ENCODE results near the gene ADGRL2.

The ADGRL2 gene

GRCh38 chr1:81899214-81899821 is 98.6 kb downstream of the ADGRL2 start:
- no peak for FAIRE-seq
- no peak for DNase-seq (ENCODE audit: low spot score)

DNA sequence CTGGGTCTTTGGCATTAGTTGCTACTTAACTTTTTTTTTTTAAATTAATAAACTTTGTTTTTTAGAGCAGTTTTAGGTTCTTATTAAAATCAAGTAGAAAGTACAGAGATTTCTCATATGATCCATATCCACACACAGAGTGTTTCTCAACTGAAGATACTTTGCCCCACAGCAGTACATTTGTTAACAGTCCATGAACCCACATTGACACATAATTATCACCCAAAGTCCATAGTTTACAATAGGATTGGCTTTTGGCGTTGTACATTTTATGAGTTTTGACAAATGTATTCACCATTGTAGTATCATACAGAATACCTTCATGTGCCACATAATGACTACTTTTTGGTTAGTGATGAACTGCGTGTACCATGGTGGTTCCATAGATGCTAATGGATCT is 106.8 kb downstream of the ADGRL2 start:
- DNase-seq (ENCODE audit: low spot score) (no peak), FAIRE-seq (no peak)

GRCh38 chr1:81912383-81912782 is 111.6 kb downstream of the ADGRL2 start:
- DNase-seq (ENCODE audit: low spot score) (no peak), FAIRE-seq (no peak)

DNA sequence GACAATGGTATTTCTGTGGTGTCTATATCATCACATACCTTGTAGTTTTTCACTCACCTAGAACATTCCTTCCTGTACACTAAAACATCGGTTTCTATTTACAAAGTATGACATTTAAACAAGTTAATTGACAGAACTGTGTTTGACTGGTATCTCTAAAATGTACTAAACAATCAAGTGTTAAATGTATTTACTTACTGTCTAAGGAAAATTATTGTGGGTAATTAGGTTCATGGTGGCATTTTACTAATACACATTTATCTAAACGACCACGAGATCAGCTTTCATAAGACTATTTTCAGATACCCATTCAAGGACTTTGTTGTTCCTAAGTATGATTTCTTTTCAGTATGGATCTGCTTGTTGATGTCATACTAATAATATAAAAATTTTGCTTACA is 115.2 kb downstream of the ADGRL2 start:
- FAIRE-seq = no peak
- no peak for DNase-seq (ENCODE audit: low spot score)

DNA sequence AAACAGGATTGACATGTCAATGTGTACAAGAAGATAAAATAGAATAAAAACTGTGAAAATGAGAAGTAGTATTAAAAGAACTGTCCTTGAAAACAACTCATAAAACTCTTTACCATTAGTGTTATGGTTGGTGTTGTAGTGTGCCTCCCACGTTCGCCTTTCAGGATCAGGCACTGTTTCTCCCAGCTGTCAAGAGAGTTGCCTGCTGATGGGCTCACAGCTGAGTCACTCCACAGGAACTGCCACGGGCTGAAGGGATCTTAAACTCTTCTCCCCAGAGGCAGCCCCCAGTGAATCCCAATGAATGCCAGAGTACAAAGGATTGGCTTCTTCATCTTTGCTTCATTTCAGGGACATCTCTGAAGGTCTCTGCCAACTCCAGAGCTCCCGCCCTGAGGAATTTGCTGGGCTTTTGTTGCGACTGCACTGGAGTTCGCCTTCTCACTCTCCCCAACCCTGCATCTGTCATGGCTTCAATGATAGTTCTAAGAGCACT is 119.6 kb downstream of the ADGRL2 start:
- peak; percentile 31 for DNase-seq (ENCODE audit: low spot score)
- peak; percentile 65 for FAIRE-seq

GRCh38 chr1:81920886-81921285 is 120.2 kb downstream of the ADGRL2 start:
- DNase-seq (ENCODE audit: low spot score) (no peak), FAIRE-seq (peak; percentile 24)

GRCh38 chr1:81921344-81921743 is 120.6 kb downstream of the ADGRL2 start:
- DNase-seq (ENCODE audit: low spot score) = no peak
- no peak for FAIRE-seq

GRCh38 chr1:81921851-81922462 is 121.2 kb downstream of the ADGRL2 start:
- DNase-seq (ENCODE audit: low spot score) = no peak
- FAIRE-seq = peak; percentile 49

DNA sequence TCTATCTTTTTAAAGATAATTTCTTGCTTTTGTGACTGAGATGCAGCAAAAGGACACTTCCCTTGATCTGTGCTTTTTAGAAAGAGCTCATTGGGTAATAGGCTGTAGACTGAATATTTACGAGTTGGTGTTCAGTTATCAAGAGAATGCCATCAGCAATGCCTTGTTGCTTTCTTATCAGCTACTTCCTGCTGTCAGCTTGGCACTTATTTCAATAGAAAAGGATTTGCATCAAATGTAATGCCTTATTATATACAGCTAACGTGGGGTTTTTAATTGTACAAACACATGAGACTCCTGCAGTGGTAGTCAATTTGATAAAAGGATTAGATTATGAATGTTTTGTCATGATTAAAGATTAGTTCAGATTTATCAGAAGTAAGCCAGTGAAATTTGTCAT is 122.2 kb downstream of the ADGRL2 start:
- no peak for DNase-seq (ENCODE audit: low spot score)
- FAIRE-seq = no peak

DNA sequence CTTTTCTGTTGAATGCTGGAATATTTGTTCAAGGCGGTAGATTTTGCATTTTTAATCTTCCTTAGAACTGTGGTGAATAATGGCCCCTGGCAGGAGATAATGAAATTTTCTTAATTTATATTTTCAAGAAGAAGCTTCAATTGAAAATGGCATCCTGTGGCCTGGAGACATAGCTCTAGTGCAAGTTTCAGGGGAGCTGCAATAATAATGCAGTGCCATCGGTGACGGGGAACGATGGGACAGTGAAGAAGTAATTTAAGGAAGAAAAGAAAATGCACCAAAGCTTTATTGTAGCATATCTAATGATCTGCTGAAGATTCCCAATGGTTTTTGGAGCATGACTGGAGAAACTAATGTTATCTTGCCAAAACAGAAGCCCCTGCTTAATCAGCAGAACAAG is 128.4 kb downstream of the ADGRL2 start:
- FAIRE-seq = no peak

GRCh38 chr1:81936853-81937252 is 136.1 kb downstream of the ADGRL2 start:
- no peak for FAIRE-seq
- DNase-seq (ENCODE audit: low spot score) = no peak

More for the DNA sequence above, 128.4 kb downstream of the ADGRL2 start:
- no peak for DNase-seq (ENCODE audit: low spot score)

- DNase-seq (ENCODE audit: low spot score) = no peak
Observed at GRCh38 chr1:81937791-81938450, 137.2 kb downstream of the ADGRL2 start.

GRCh38 chr1:81948495-81948894 is 147.8 kb downstream of the ADGRL2 start:
- no peak for FAIRE-seq
- DNase-seq (ENCODE audit: low spot score) = no peak

More at GRCh38 chr1:81937791-81938450, 137.2 kb downstream of the ADGRL2 start:
- no peak for FAIRE-seq

- DNase-seq (ENCODE audit: low spot score) = no peak
- no peak for FAIRE-seq
Observed at GRCh38 chr1:81949421-81949820, 148.7 kb downstream of the ADGRL2 start.

DNA sequence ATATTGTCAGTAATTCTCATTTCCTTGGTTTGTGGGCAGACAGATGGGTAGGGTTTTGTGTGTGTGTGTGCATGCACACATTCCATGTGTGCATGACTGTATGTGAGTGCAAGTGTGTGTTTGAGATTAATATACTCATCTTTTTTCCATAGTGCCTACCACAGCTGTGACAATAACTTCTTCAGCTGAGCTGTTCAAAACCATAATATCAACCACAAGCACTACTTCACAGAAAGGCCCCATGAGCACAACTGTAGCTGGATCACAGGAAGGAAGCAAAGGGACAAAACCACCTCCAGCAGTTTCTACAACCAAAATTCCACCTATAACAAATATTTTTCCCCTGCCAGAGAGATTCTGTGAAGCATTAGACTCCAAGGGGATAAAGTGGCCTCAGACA is 149.3 kb downstream of the ADGRL2 start:
- no peak for DNase-seq (ENCODE audit: low spot score)
- no peak for FAIRE-seq

DNA sequence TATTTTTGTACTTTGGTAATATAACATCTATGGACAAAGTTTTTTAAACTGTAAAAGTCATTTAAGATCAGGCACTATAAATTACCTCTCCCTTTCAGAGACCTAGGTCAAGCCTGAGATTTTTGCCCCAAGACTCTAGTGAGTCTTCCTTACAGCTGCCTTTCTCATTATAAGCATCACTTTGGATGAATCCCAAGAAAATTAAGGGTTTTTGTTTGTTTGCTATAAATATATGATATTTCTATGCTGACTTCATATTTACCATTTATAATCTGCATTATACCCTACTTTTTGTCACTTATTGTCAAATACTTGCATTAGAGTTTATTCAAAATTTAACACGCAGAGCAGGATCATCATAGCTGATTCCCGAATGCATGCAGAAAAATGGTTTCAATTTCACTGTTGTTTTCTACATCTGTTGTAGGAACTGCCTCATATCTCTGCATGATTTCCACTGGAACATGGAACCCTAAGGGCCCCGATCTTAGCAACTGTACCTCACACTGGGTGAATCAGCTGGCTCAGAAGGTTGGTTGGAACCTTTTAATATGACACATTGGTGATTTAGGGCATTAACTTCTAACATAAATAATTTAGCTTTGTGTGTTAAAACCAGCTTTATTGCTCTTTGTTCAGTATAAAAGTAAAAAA is 150.0 kb downstream of the ADGRL2 start:
- FAIRE-seq = no peak
- no peak for DNase-seq (ENCODE audit: low spot score)

DNA sequence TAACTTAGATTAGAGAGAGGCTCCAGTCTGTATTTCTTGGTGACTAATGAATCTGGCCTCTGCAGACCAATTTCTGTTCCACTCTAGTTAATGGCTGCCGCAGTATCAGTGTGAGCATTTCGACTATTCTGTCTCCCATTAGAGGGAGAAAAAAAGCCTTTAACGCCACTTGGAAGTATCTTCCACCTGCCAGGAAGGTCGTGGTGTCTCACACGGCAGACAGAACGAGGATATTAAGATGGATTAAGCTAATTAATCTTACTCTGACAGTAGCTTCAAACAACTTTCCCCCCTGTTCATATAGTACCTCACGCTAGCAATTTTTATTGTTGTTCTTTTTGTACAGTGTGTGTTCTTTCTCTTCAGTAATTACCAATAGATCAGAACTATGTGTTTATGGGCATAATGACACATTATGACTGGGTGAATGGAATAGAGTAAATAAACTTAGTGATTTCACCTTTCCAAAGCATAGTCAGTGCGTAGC is 153.8 kb downstream of the ADGRL2 start:
- FAIRE-seq (no peak), DNase-seq (ENCODE audit: low spot score) (no peak)

- FAIRE-seq (no peak), DNase-seq (ENCODE audit: low spot score) (no peak)
Observed at GRCh38 chr1:81967951-81968350, 167.2 kb downstream of the ADGRL2 start.

GRCh38 chr1:81970416-81970815 is 169.7 kb downstream of the ADGRL2 start:
- FAIRE-seq = no peak
- no peak for DNase-seq (ENCODE audit: low spot score)

DNA sequence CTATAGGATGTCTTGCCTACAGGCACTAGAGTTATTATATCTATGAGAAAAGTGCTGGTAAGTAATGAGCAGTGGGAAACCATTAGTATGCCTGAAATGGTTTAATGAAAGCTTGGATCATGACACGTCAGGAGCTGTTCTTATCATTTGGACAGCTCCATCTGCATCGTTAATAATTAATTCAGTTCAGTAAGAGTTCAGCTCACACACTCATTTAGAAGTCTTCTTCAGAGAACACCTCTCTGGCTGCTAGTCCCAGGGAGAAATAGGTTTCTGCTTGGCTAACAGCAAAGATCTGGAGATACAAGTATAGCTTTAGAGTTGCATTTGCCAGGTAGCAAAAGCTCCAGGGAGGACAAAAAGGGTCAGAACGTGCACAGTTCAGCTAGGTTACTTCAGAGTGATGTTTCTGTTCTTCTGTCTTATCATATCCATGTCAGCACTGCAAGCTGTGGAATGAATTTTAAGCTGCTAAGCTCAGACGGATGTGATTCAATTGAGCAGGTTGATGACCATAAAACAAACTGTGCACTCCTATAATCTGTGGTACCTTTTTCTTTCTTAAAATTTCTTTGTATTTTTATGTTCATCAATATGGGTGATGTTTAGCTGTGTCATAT is 173.6 kb downstream of the ADGRL2 start:
- FAIRE-seq (no peak), DNase-seq (ENCODE audit: low spot score) (no peak)

GRCh38 chr1:81974883-81975555 is 174.3 kb downstream of the ADGRL2 start:
- FAIRE-seq (no peak), DNase-seq (ENCODE audit: low spot score) (no peak)

Measured in RCC 7860 (cell line).